ENCODE measurements around the gene KDM6B. TPM values are rescaled to one million over a fixed set of nuclear protein-coding genes. Genes with fewer than 3 reads are reported as not detected.

KDM6B gene
- total RNA-seq, 2 experiments from 2014 or later, result 49.2 to 53.8 TPM

- ATAC-seq, result no peak
- H3K36me3 Mint-ChIP-seq (ENCODE audit: low read depth), result peaks cover 22% of the 10 kb centered on the region
Measured at GRCh38 chr17:7839876-7840261, 5.9 kb downstream of the KDM6B start.

GRCh38 chr17:7840441-7840840 lies 6.4 kb downstream of the KDM6B start:
- TF ChIP-seq CTCF (IDR thresholded peaks at IDR 0.05), result no peak
- Mint-ChIP-seq H3K27me3 (no peaks in the 10 kb centered on the region), H3K9me3 (no peaks in the 10 kb centered on the region), H3K27ac (peak overlapping the region; percentile 92), H3K4me1 (ENCODE audit: low read depth) (peaks cover 49% of the 10 kb centered on the region), H3K4me3 (peak overlapping the region; percentile 83), H3K36me3 (ENCODE audit: low read depth) (peaks cover 26% of the 10 kb centered on the region)
- intact Hi-C loops (cut with micrococcal nuclease), result loop anchor here (5.0 kb wide), 1 partner anchor 47 kb away; the partner anchor contains the start of gene CHD3
- DNase-seq (no peak), ATAC-seq (no peak)
- CTCF ChIA-PET, result interaction anchor here (0.7 to 1.2 kb wide), 4 partner anchors 15 to 150 kb away, joined by 3 to 5 read pairs (median 4); no protein-coding TSS in a partner anchor
- POLR2A ChIA-PET, result interaction anchor here (0.6 to 6.6 kb wide), 10 partner anchors 10 to 333 kb away, joined by 3 to 35 read pairs (median 3); partner anchors contain the start of genes CNTROB, NAA38, TMEM88 and TP53

More at GRCh38 chr17:7839876-7840261, 5.9 kb downstream of the KDM6B start:
- intact Hi-C loops (cut with micrococcal nuclease), result loop anchor here (5.0 kb wide), 1 partner anchor 47 kb away; the partner anchor contains the start of gene CHD3
- H3K4me1 Mint-ChIP-seq (ENCODE audit: low read depth), result peaks cover 49% of the 10 kb centered on the region
- POLR2A ChIA-PET, result interaction anchor here (1.0 to 5.8 kb wide), 3 partner anchors 10 to 333 kb away, joined by 3 to 42 read pairs (median 4); partner anchors contain the start of genes CYB5D1 and NAA38
- H3K27ac Mint-ChIP-seq, result peak overlapping the region; percentile 92
- TF ChIP-seq CTCF (IDR thresholded peaks at IDR 0.05), result no peak
- H3K4me3 Mint-ChIP-seq, result peak overlapping the region; percentile 83
- CTCF ChIA-PET, result interaction anchor here (1.0 kb wide), 1 partner anchor 15 kb away, joined by 4 read pairs; no protein-coding TSS in a partner anchor
- no peaks in the 10 kb centered on the region for H3K27me3 Mint-ChIP-seq
- H3K9me3 Mint-ChIP-seq, result no peaks in the 10 kb centered on the region
- peak; percentile 68 for DNase-seq

- H3K4me1 Mint-ChIP-seq (ENCODE audit: low read depth), result peaks cover 52% of the 10 kb centered on the region
Measured at GRCh38 chr17:7840875-7841274, 6.9 kb downstream of the KDM6B start.

GRCh38 chr17:7841396-7841914 lies 7.4 kb downstream of the KDM6B start:
- peaks cover 56% of the 10 kb centered on the region for H3K4me1 Mint-ChIP-seq (ENCODE audit: low read depth)
- peak overlapping the region; percentile 98 for H3K27ac Mint-ChIP-seq
- ChIA-PET CTCF (interaction anchor here (0.8 to 1.2 kb wide), 3 partner anchors 16 to 45 kb away, joined by 3 to 5 read pairs (median 3); no protein-coding TSS in a partner anchor), POLR2A (interaction anchor here (0.5 to 6.6 kb wide), 9 partner anchors 9 to 265 kb away, joined by 3 to 35 read pairs (median 3); partner anchors contain the start of genes CNTROB, NAA38, RNF227 and TMEM88)
- intact Hi-C loops (cut with micrococcal nuclease), result loop anchor here (5.0 kb wide), 1 partner anchor 46 kb away; the partner anchor contains the start of gene CHD3
- peaks cover 34% of the 10 kb centered on the region for H3K36me3 Mint-ChIP-seq (ENCODE audit: low read depth)
- no peak for TF ChIP-seq CTCF (IDR thresholded peaks at IDR 0.05)
- no peaks in the 10 kb centered on the region for H3K9me3 Mint-ChIP-seq
- DNase-seq (peak; percentile 94), ATAC-seq (peak; percentile 46)
- H3K4me3 Mint-ChIP-seq, result peak overlapping the region; percentile 83
- H3K27me3 Mint-ChIP-seq, result no peaks in the 10 kb centered on the region

More at GRCh38 chr17:7840875-7841274, 6.9 kb downstream of the KDM6B start:
- Mint-ChIP-seq H3K4me3 (peak overlapping the region; percentile 83), H3K27ac (peak overlapping the region; percentile 92), H3K9me3 (no peaks in the 10 kb centered on the region), H3K36me3 (ENCODE audit: low read depth) (peaks cover 29% of the 10 kb centered on the region), H3K27me3 (no peaks in the 10 kb centered on the region)
- ChIA-PET CTCF (interaction anchor here (0.7 to 1.2 kb wide), 3 partner anchors 20 to 149 kb away, joined by 3 to 5 read pairs (median 4); no protein-coding TSS in a partner anchor), POLR2A (interaction anchor here (0.6 to 6.6 kb wide), 10 partner anchors 9 to 332 kb away, joined by 3 to 35 read pairs (median 3); partner anchors contain the start of genes CNTROB, NAA38, TMEM88 and TP53)
- TF ChIP-seq CTCF (IDR thresholded peaks at IDR 0.05), result no peak
- ATAC-seq, result no peak
- DNase-seq, result no peak
- intact Hi-C loops (cut with micrococcal nuclease), result loop anchor here (5.0 kb wide), 1 partner anchor 46 kb away; the partner anchor contains the start of gene CHD3
